Activated naive CD8-positive, alpha-beta T cell treated with anti-CD3 and anti-CD28 coated beads, Interleukin-2, amount 10 ng/mL, durations not matched to agents 7 days and 5 days (primary cell): ENCODE data around the gene BCL2L12. TPM values are rescaled to one million over a fixed set of nuclear protein-coding genes. Genes with fewer than 3 reads are reported as not detected.
"Not testable (repeated sequence)": the region's sequence is repeated elsewhere in the genome, so short reads cannot be mapped to it uniquely, and the experiment has no call there.

Source experiments
- ATAC-seq: fragments of 150-1000 bp; cut with Tn5 transposase; one replicate; pipeline ENCODE4 v1.10.0; 2021; ENCODE audit warnings: low read depth, moderate library complexity
- POLR2A ChIA-PET: fragments of 350-600 bp; sonication (Branson Sonifier 250); formaldehyde crosslinking; loops from one replicate; lab custom pipeline; 2021; ENCODE audit warnings: antibody characterized with exemption; lab: Charles Lee
- DNase-seq: peaks from one replicate; pipeline ENCODE4 v3.0.0; 2021
- H3K27ac Mint-ChIP-seq: one replicate; pipeline ENCODE4 v1.8.0; 2022; ENCODE audit warnings: mild to moderate bottlenecking, mixed read lengths
- H3K27me3 Mint-ChIP-seq: one replicate; pipeline ENCODE4 v1.8.0; 2022; ENCODE audit warnings: mild to moderate bottlenecking, moderate library complexity, mixed read lengths
- H3K36me3 Mint-ChIP-seq: one replicate; pipeline ENCODE4 v1.8.0; 2021; ENCODE audit warnings: mild to moderate bottlenecking, mixed read lengths
- H3K4me1 Mint-ChIP-seq: one replicate; pipeline ENCODE4 v1.8.0; 2021; ENCODE audit warnings: mixed read lengths
- H3K4me3 Mint-ChIP-seq: one replicate; pipeline ENCODE4 v1.8.0; 2022; ENCODE audit warnings: mild to moderate bottlenecking, moderate library complexity, mixed read lengths
- H3K9me3 Mint-ChIP-seq: one replicate; pipeline ENCODE4 v1.8.0; 2021; ENCODE audit warnings: mixed read lengths
- total RNA-seq, 2 experiments: library from RNA; stranded (reverse); gene quantifications; one replicate each; pipeline ENCODE4 v1.2.3, GENCODE V29; 2021

Gene BCL2L12
- 10 to 100 TPM; 63.4 to 71.3 TPM for total RNA-seq

- H3K4me1 Mint-ChIP-seq: peaks cover 25% of the 10 kb centered on the region
- H3K27me3 Mint-ChIP-seq: no peaks in the 10 kb centered on the region
- H3K27ac Mint-ChIP-seq: peak within 1 kb of the TSS; percentile 93
- ATAC-seq: peak; percentile 84
- peak within 1 kb of the TSS; percentile 94 for H3K4me3 Mint-ChIP-seq
- peak; percentile 98 for DNase-seq
- peaks cover 2% of the 10 kb centered on the region for H3K36me3 Mint-ChIP-seq
- POLR2A ChIA-PET: interaction anchor here (0.6 to 3.9 kb wide), 8 partner anchors 9 to 170 kb away, joined by 3 to 46 read pairs (median 4); partner anchors contain the start of genes PRMT1, PRR12, PRRG2 and RCN3
- no peaks in the 10 kb centered on the region for H3K9me3 Mint-ChIP-seq
Observed at GRCh38 chr19:49665351-49666119, at the start of gene BCL2L12, which contains the start of gene IRF3. Gene BCL2L12 (plus strand): TSS chr19:49665933. CDS start chr19:49666693, 760 bp downstream. Gene IRF3 (minus strand): TSS chr19:49665857. CDS start chr19:49664838, 1,019 bp downstream.

GRCh38 chr19:49616532-49616931 lies 49.2 kb upstream of the BCL2L12 start:
- Mint-ChIP-seq H3K36me3 (peaks cover 32% of the 10 kb centered on the region), H3K4me1 (peaks cover 9% of the 10 kb centered on the region), H3K4me3 (no peak overlapping the region), H3K27ac (no peak overlapping the region), H3K9me3 (no peaks in the 10 kb centered on the region), H3K27me3 (no peaks in the 10 kb centered on the region)
- POLR2A ChIA-PET: interaction anchor here (0.7 to 1.0 kb wide), 3 partner anchors 30 to 65 kb away, joined by 3 read pairs; partner anchors contain the start of genes NOSIP and PRRG2
- ATAC-seq (no peak), DNase-seq (no peak)

GRCh38 chr19:49616945-49617344 lies 48.8 kb upstream of the BCL2L12 start:
- ATAC-seq: no peak

GRCh38 chr19:49617860-49618259 lies 47.9 kb upstream of the BCL2L12 start:
- H3K36me3 Mint-ChIP-seq: peaks cover 34% of the 10 kb centered on the region
- H3K4me1 Mint-ChIP-seq, DNase-seq, H3K27ac Mint-ChIP-seq, H3K4me3 Mint-ChIP-seq, ATAC-seq, H3K9me3 Mint-ChIP-seq, H3K27me3 Mint-ChIP-seq: not testable (repeated sequence)
- POLR2A ChIA-PET: interaction anchor here (0.6 kb wide), 1 partner anchor 198 kb away, joined by 3 read pairs; no protein-coding TSS in a partner anchor

More at GRCh38 chr19:49616945-49617344, 48.8 kb upstream of the BCL2L12 start:
- peaks cover 33% of the 10 kb centered on the region for H3K36me3 Mint-ChIP-seq
- POLR2A ChIA-PET: interaction anchor here (0.7 to 1.0 kb wide), 3 partner anchors 30 to 64 kb away, joined by 3 read pairs; partner anchors contain the start of genes NOSIP and PRRG2
- no peaks in the 10 kb centered on the region for H3K27me3 Mint-ChIP-seq
- H3K9me3 Mint-ChIP-seq: no peaks in the 10 kb centered on the region
- DNase-seq: no peak
- no peak overlapping the region for H3K4me3 Mint-ChIP-seq
- H3K27ac Mint-ChIP-seq: no peak overlapping the region
- H3K4me1 Mint-ChIP-seq: peaks cover 9% of the 10 kb centered on the region

- H3K27me3 Mint-ChIP-seq: no peaks in the 10 kb centered on the region
- H3K4me1 Mint-ChIP-seq: no peaks in the 10 kb centered on the region
- no peak for DNase-seq
- POLR2A ChIA-PET: no interaction called here
- no peaks in the 10 kb centered on the region for H3K9me3 Mint-ChIP-seq
- H3K27ac Mint-ChIP-seq: no peak overlapping the region
- H3K4me3 Mint-ChIP-seq: no peak overlapping the region
- peaks cover 33% of the 10 kb centered on the region for H3K36me3 Mint-ChIP-seq
- ATAC-seq: no peak
Observed at GRCh38 chr19:49624967-49625910, 40.5 kb upstream of the BCL2L12 start.

GRCh38 chr19:49626226-49626625 lies 39.5 kb upstream of the BCL2L12 start:
- DNase-seq: no peak
- Mint-ChIP-seq H3K4me3 (no peak overlapping the region), H3K9me3 (no peaks in the 10 kb centered on the region), H3K36me3 (peaks cover 33% of the 10 kb centered on the region), H3K4me1 (no peaks in the 10 kb centered on the region), H3K27ac (no peak overlapping the region), H3K27me3 (no peaks in the 10 kb centered on the region)
- POLR2A ChIA-PET: no interaction called here
- no peak for ATAC-seq

GRCh38 chr19:49629659-49630058 lies 36.1 kb upstream of the BCL2L12 start:
- Mint-ChIP-seq H3K36me3 (peaks cover 17% of the 10 kb centered on the region), H3K27ac (no peak overlapping the region), H3K9me3 (no peaks in the 10 kb centered on the region), H3K4me3 (no peak overlapping the region), H3K27me3 (no peaks in the 10 kb centered on the region), H3K4me1 (no peaks in the 10 kb centered on the region)
- DNase-seq (no peak), ATAC-seq (no peak)
- POLR2A ChIA-PET: interaction anchor here (1.2 kb wide), 1 partner anchor 9 kb away, joined by 3 read pairs; no protein-coding TSS in a partner anchor

GRCh38 chr19:49631014-49631588 lies 34.6 kb upstream of the BCL2L12 start:
- no peak for DNase-seq
- Mint-ChIP-seq H3K4me1 (no peaks in the 10 kb centered on the region), H3K36me3 (peaks cover 14% of the 10 kb centered on the region), H3K9me3 (no peaks in the 10 kb centered on the region), H3K27ac (no peak overlapping the region), H3K4me3 (no peak overlapping the region), H3K27me3 (peaks cover 2% of the 10 kb centered on the region)
- ATAC-seq: no peak
- POLR2A ChIA-PET: interaction anchor here (0.6 kb wide), 1 partner anchor 35 kb away, joined by 3 read pairs; no protein-coding TSS in a partner anchor

- POLR2A ChIA-PET: interaction anchor here (0.6 kb wide), 1 partner anchor 36 kb away, joined by 3 read pairs; no protein-coding TSS in a partner anchor
- Mint-ChIP-seq H3K4me3 (no peak overlapping the region), H3K27me3 (peaks cover 2% of the 10 kb centered on the region), H3K4me1 (no peaks in the 10 kb centered on the region), H3K36me3 (peaks cover 14% of the 10 kb centered on the region), H3K9me3 (no peaks in the 10 kb centered on the region), H3K27ac (no peak overlapping the region)
- DNase-seq: no peak
- ATAC-seq: no peak
Observed at GRCh38 chr19:49631610-49632192, 34.0 kb upstream of the BCL2L12 start.

- Mint-ChIP-seq H3K4me1 (no peaks in the 10 kb centered on the region), H3K9me3 (no peaks in the 10 kb centered on the region), H3K27me3 (peaks cover 2% of the 10 kb centered on the region), H3K36me3 (peaks cover 8% of the 10 kb centered on the region), H3K4me3 (no peak overlapping the region), H3K27ac (no peak overlapping the region)
- ATAC-seq: no peak
- POLR2A ChIA-PET: no interaction called here
- DNase-seq: no peak
Observed at GRCh38 chr19:49632576-49632975, 33.2 kb upstream of the BCL2L12 start.

- H3K4me3 Mint-ChIP-seq, ATAC-seq, H3K4me1 Mint-ChIP-seq, H3K9me3 Mint-ChIP-seq, H3K27me3 Mint-ChIP-seq, DNase-seq, POLR2A ChIA-PET, H3K27ac Mint-ChIP-seq, H3K36me3 Mint-ChIP-seq: not testable (repeated sequence)
Observed at GRCh38 chr19:49633273-49633672, 32.5 kb upstream of the BCL2L12 start.

- DNase-seq (no peak), ATAC-seq (no peak)
- POLR2A ChIA-PET: no interaction called here
- Mint-ChIP-seq H3K36me3 (no peaks in the 10 kb centered on the region), H3K27me3 (peaks cover 18% of the 10 kb centered on the region), H3K4me1 (peaks cover 17% of the 10 kb centered on the region), H3K9me3 (no peaks in the 10 kb centered on the region), H3K4me3 (no peak overlapping the region), H3K27ac (no peak overlapping the region)
Observed at GRCh38 chr19:49635530-49636232, 30.1 kb upstream of the BCL2L12 start.
